HepG2 (cell line): ENCODE measurements around the gene FXYD1. TPM values are rescaled to one million over a fixed set of nuclear protein-coding genes. Genes with fewer than 3 reads are reported as not detected.
A peak's percentile ranks its signal among the peaks of the same experiment; 100 is the strongest.

Experiments
- HNF1A ChIP-seq, 2 experiments: sonication (generic) in 1 of 2; formaldehyde crosslinking in 1 of 2; IDR thresholded peaks; 2 replicates each; pipeline versions ENCODE4 v1.4.0 to v1.6.1; 2016 to 2020; ENCODE audit warnings: borderline replicate concordance in 1 of 2, low read depth in 1 of 2, mild to moderate bottlenecking in 1 of 2, missing genetic modification reagents in 1 of 2
- HNRNPK ChIP-seq: fragments of 200-400 bp; formaldehyde crosslinking; IDR thresholded peaks from 2 replicates; pipeline ENCODE4 v1.6.1; 2018; ENCODE audit warnings: low read length, low read depth, moderate library complexity, mild to moderate bottlenecking; ENCODE audit not compliant: poor library complexity, severe bottlenecking
- IRX3 ChIP-seq: sonication (generic); formaldehyde crosslinking; IDR thresholded peaks from 2 replicates; pipeline ENCODE4 v1.8.1; 2023; ENCODE audit warnings: mild to moderate bottlenecking, low read depth, missing genetic modification reagents, borderline replicate concordance
- MEIS2 ChIP-seq: sonication (generic); formaldehyde crosslinking; IDR thresholded peaks from 2 replicates; pipeline ENCODE4 v1.9.0; 2021; ENCODE audit warnings: mild to moderate bottlenecking, missing genetic modification reagents
- MXD4 ChIP-seq: IDR thresholded peaks from 2 replicates; pipeline ENCODE4 v1.6.1; 2016; ENCODE audit warnings: mild to moderate bottlenecking, missing biosample characterization, missing genetic modification reagents
- RAD51 ChIP-seq: fragments of 450-650 bp; IDR thresholded peaks from 2 replicates; pipeline ENCODE4 v1.6.1; 2016; ENCODE audit warnings: borderline replicate concordance
- RFXANK ChIP-seq: IDR thresholded peaks from 2 replicates; pipeline ENCODE4 v1.6.1; 2016
- ZBTB20 ChIP-seq: sonication (generic); formaldehyde crosslinking; IDR thresholded peaks from 2 replicates; pipeline ENCODE4 v1.8.1; 2023; ENCODE audit warnings: missing genetic modification reagents, low read depth, mild to moderate bottlenecking, borderline replicate concordance
- ZKSCAN5 ChIP-seq: sonication (generic); formaldehyde crosslinking; IDR thresholded peaks from 2 replicates; pipeline ENCODE4 v1.5.1; 2020; ENCODE audit warnings: mild to moderate bottlenecking, missing genetic modification reagents
- ZNF3 ChIP-seq: IDR thresholded peaks from 2 replicates; pipeline ENCODE4 v1.7.0; 2017; ENCODE audit warnings: inconsistent platforms
- ZNF550 ChIP-seq: sonication (generic); formaldehyde crosslinking; IDR thresholded peaks from 2 replicates; pipeline ENCODE4 v1.4.0; 2020; ENCODE audit warnings: mild to moderate bottlenecking, missing genetic modification reagents, borderline replicate concordance
- ZNF607 ChIP-seq: sonication (generic); formaldehyde crosslinking; IDR thresholded peaks from 2 replicates; pipeline ENCODE4 v1.5.1; 2020; ENCODE audit warnings: missing genetic modification reagents, mild to moderate bottlenecking, borderline replicate concordance
- ZNF678 ChIP-seq: sonication (generic); formaldehyde crosslinking; IDR thresholded peaks from 2 replicates; pipeline ENCODE4 v1.4.0; 2020; ENCODE audit warnings: mild to moderate bottlenecking, missing genetic modification reagents
- ZNF788 ChIP-seq: sonication (generic); formaldehyde crosslinking; IDR thresholded peaks from 2 replicates; pipeline ENCODE4 v1.5.0; 2020; ENCODE audit warnings: mild to moderate bottlenecking, missing genetic modification reagents, borderline replicate concordance
- ZXDC ChIP-seq: sonication (generic); formaldehyde crosslinking; IDR thresholded peaks from 2 replicates; pipeline ENCODE4 v1.5.0; 2020; ENCODE audit warnings: mild to moderate bottlenecking, missing genetic modification reagents
- polyA plus RNA-seq, 8 experiments: library from polyadenylated mRNA; depleted of rRNA in 3 of 8; stranded (reverse) in 7 of 8; unstranded in 1 of 8; fragments of >200 nt; fragmentation: Illumina TruSeq in 4 of 8; extraction: Trizol in 4 of 8; gene quantifications; 2 replicates each; pipeline versions ENCODE4 v1.2.1 to v1.2.3, GENCODE V29; 2011 to 2016; ENCODE audit warnings: low read depth in 4 of 8, missing spikeins in 1 of 8, mixed read lengths in 1 of 8; ENCODE audit not compliant: insufficient read depth in 1 of 8
- total RNA-seq, 5 experiments: library from RNA; depleted of rRNA; stranded (reverse); fragments of >200 nt; fragmentation: Illumina TruSeq; extraction: Trizol; gene quantifications; 2 replicates each; pipeline ENCODE4 v1.2.3, GENCODE V29; 2016; ENCODE audit warnings: low read depth in 1 of 5
- TF ChIP-seq, protein P1 (sequence below): sonication (generic); formaldehyde crosslinking; IDR thresholded peaks from 2 replicates; pipeline ENCODE4 v1.4.0; 2020; ENCODE audit warnings: missing genetic modification reagents, low read depth, mild to moderate bottlenecking, borderline replicate concordance
- TF ChIP-seq, protein P2 (sequence below): sonication (generic); formaldehyde crosslinking; IDR thresholded peaks from 2 replicates; pipeline ENCODE4 v1.4.0; 2020; ENCODE audit warnings: missing genetic modification reagents
- TF ChIP-seq, protein P3 (sequence below): sonication (generic); formaldehyde crosslinking; IDR thresholded peaks from 2 replicates; pipeline ENCODE4 v1.5.1; 2020; ENCODE audit warnings: missing genetic modification reagents, mild to moderate bottlenecking, borderline replicate concordance

Gene FXYD1
- total and polyA plus RNA-seq, 2 of the 13 experiments (the other 11 are each of a cell fraction or from before 2014, with no cell fraction given) = 31.2 TPM; not detected in 1

GRCh38 chr19:35135389-35135909 is 3.2 kb upstream of the FXYD1 start (continued):
- TF ChIP-seq, protein P1, sequence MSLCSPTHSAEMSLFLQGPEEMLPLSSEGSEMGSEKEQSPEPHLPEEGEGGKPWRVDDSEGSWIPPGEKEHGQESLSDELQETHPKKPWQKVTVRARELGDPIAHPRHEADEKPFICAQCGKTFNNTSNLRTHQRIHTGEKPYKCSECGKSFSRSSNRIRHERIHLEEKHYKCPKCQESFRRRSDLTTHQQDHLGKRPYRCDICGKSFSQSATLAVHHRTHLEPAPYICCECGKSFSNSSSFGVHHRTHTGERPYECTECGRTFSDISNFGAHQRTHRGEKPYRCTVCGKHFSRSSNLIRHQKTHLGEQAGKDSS (CRISPR knock-in tag) = no peak
- TF ChIP-seq ZNF788 (CRISPR knock-in tag) = peak; percentile 51; the same call in 1 of the 2 replicates
- TF ChIP-seq IRX3 (CRISPR knock-in tag) = no peak
- TF ChIP-seq RAD51 = no peak
- TF ChIP-seq MEIS2 (CRISPR knock-in tag) = no peak
- peak; percentile 59; the same call in 1 of the 2 replicates for TF ChIP-seq ZNF607
- TF ChIP-seq, protein P2, sequence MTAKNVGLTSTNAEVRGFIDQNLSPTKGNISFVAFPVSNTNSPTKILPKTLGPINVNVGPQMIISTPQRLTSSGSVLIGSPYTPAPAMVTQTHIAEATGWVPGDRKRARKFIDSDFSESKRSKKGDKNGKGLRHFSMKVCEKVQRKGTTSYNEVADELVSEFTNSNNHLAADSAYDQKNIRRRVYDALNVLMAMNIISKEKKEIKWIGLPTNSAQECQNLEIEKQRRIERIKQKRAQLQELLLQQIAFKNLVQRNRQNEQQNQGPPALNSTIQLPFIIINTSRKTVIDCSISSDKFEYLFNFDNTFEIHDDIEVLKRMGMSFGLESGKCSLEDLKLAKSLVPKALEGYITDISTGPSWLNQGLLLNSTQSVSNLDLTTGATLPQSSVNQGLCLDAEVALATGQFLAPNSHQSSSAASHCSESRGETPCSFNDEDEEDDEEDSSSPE (CRISPR knock-in tag) = no peak
- TF ChIP-seq, protein P3, sequence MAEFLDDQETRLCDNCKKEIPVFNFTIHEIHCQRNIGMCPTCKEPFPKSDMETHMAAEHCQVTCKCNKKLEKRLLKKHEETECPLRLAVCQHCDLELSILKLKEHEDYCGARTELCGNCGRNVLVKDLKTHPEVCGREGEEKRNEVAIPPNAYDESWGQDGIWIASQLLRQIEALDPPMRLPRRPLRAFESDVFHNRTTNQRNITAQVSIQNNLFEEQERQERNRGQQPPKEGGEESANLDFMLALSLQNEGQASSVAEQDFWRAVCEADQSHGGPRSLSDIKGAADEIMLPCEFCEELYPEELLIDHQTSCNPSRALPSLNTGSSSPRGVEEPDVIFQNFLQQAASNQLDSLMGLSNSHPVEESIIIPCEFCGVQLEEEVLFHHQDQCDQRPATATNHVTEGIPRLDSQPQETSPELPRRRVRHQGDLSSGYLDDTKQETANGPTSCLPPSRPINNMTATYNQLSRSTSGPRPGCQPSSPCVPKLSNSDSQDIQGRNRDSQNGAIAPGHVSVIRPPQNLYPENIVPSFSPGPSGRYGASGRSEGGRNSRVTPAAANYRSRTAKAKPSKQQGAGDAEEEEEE = no peak
- no peak for TF ChIP-seq ZNF3
- no peak for TF ChIP-seq ZNF550 (CRISPR knock-in tag)
- TF ChIP-seq MXD4 (CRISPR knock-in tag) = 0 out of 2 replicates have a peak, but pooled peaks have one; percentile 39
- TF ChIP-seq HNRNPK = no peak
- TF ChIP-seq ZNF678 = no peak
- TF ChIP-seq ZBTB20 (CRISPR knock-in tag) = no peak
- TF ChIP-seq RFXANK (CRISPR knock-in tag) = no peak
- TF ChIP-seq HNF1A (IDR thresholded peaks at IDR 0.05; ENCODE audit: low read depth) = 0 out of 2 replicates have a peak, but pooled peaks have one; percentile 14
- TF ChIP-seq HNF1A (CRISPR knock-in tag; IDR thresholded peaks at IDR 0.05; ENCODE audit: borderline replicate concordance) = no peak
- no peak for TF ChIP-seq ZKSCAN5 (CRISPR knock-in tag)
- TF ChIP-seq ZXDC (CRISPR knock-in tag) = no peak
